DMS153 treated with DMSO at 0.1 percent for 48 hours (cell line): ENCODE measurements around the gene IFNLR1.
A peak's percentile ranks its signal among the peaks of the same experiment; 100 is the strongest.

Experiments
- DNase-seq: peaks from one replicate; lab custom pipeline; 2025; ENCODE audit not compliant: unreplicated experiment; lab: John Stamatoyannopoulos, UW

The IFNLR1 gene

GRCh38 chr1:24206083-24206464, 19.0 kb upstream of the IFNLR1 start:
- no peak for DNase-seq

- DNase-seq, result no peak
Measured at GRCh38 chr1:24205345-24206082, 18.4 kb upstream of the IFNLR1 start.

- DNase-seq, result no peak
Measured at GRCh38 chr1:24204116-24204515, 17.0 kb upstream of the IFNLR1 start.

DNA sequence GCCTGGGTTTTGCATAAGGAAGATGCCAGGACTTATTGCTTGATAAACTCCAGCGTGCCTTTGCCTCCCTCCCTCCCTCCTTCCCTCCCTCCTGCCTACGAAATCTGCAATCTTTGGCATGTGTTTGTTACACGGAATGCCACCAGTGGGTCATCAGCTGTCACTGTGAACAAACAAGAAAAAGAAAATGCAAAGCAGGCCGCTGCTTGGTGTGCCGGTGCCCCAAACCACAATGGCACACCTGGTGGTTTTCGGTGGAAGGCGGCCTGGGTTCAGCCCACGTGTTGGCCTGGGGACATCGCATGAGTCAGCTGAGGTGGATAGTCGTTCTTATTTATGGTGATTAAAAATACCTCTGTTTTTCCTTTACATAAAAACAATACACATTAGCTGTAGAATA, 16.3 kb upstream of the IFNLR1 start:
- DNase-seq, result no peak

DNA sequence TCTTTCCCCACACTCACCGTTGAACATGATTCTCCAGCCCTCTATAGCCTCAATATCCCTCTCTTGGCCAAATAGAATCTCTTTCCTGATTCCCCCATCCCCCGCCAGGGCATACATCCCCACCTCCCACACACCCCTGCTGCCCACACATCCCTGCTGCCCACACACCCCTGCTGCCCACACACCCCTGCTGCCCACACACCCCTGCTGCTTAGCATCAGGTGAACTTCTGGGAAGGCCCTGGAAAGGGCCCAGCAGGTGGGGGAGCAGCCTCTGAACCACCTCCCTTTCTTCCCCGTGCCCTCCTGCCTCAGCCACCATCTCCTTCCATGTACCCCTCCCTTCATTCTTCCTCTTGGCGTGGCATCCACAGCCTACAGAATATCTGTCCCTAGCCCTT, 15.9 kb upstream of the IFNLR1 start:
- no peak for DNase-seq

- DNase-seq, result no peak
Measured at GRCh38 chr1:24202556-24202955, 15.5 kb upstream of the IFNLR1 start.

DNA sequence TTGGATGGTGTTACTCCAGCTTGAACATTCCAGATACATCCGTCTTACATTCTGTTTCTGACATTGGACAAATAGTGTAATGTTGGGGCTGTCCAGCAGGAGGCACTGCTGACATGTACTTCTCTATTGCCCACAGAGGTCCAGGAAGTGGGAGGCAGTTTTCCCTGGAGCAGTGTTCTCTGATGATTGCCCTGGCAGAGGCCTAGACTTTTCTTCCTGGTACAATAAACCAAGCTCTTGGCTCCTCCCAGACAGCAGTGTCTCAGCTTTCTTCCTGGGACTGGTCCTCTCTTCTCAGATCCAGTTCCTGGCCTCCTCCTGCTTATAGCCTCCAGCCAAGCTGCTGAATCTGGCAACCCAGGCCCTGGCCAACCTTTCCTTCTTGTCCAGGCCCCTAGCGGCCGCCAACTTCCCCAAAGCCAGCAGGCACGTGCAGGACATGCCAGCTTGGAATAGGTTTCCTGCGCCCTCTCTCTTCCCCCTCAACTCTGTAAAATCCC, 14.9 kb upstream of the IFNLR1 start:
- DNase-seq, result peak; percentile 83

- peak; percentile 47 for DNase-seq
Measured at GRCh38 chr1:24199291-24199900, 12.3 kb upstream of the IFNLR1 start.

- DNase-seq, result no peak
Measured at GRCh38 chr1:24198766-24199165, 11.7 kb upstream of the IFNLR1 start.

DNA sequence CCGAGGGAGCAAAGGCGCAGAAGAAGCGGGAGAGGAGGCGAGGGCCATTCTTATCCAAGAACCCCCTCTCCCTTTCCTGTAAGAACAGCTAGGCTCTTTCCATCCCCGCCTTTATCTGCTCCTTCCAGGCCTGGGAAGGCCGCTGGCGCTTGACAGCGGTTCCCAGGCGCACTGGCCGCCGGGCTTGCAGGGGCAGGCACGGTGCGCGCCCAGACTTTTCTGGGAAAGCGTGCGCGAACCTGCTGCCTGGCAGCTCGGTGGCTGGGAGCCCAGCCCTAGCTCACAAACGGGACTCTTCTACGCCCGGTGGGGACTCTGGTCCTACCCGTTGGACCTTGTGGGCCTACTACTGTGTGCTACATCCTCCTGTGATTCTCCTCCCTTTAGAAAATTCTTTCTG, 8.8 kb upstream of the IFNLR1 start:
- no peak for DNase-seq

- DNase-seq, result no peak
Measured at GRCh38 chr1:24195136-24195535, 8.0 kb upstream of the IFNLR1 start.

- DNase-seq, result no peak
Measured at GRCh38 chr1:24193046-24193445, 6.0 kb upstream of the IFNLR1 start.

GRCh38 chr1:24191860-24192259, 4.8 kb upstream of the IFNLR1 start:
- DNase-seq, result no peak

DNA sequence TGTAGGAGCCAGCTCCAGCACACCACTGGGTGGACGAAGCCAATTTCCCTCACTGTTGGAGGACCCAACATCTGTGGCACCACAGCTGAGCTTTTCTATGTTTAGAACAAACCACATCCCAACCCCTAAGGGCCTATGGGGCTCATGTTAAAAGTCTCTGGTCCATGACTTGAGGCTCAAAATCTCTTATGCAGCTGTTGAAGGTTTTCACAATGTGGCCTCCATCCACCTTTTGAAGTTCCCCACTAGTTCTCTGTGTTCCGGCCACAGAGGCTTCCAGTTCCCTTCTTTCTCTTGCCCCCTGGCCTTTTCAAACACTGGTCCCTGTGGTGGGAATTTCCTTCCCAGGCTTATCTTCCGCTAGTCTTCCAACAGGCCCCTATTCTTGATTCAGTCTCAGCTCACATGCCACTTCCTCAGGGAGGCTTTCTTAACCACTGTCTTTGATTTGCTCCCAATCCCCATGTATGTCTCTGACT, 3.9 kb upstream of the IFNLR1 start:
- no peak for DNase-seq

GRCh38 chr1:24189528-24189927, 2.4 kb upstream of the IFNLR1 start:
- DNase-seq, result no peak

- DNase-seq, result no peak
Measured at GRCh38 chr1:24186711-24186992, 437 bp downstream of the IFNLR1 start.

DNA sequence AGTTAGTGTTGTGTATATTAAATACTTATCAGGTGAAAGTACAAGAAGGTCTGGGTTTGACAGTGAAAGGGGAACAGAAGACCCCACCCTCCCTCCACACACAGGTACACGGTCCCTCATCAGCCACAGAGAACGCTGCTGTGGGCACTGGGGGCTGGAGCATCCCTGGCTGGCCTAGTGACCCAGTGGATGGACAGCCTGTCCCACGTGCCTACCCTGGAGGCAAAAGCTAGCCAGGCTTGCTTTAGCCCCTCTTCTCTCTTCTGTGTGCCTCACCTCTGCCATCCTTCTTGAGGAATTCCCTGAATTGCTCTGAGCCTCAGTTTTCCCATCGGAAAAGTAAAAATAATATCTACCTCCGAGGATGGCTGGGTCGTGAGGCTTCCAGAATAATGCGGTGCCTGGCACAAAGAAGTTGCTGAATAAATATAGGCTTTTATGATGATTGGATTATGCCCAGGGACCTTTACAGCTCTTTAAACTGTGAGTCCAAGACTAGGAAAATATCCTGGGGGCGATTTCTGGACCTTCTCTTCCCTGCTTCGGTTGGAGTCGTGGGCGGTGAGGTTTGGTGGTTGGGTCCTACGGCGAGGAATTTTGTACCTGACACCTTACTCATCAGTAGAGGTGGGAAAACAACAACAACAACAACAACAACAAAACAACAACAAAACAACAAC, 918 bp downstream of the IFNLR1 start:
- no peak for DNase-seq

- no peak for DNase-seq
Measured at GRCh38 chr1:24185076-24185475, 2.0 kb downstream of the IFNLR1 start.

- no peak for DNase-seq
Measured at GRCh38 chr1:24182061-24182460, 5.0 kb downstream of the IFNLR1 start.

GRCh38 chr1:24181619-24182018, 5.5 kb downstream of the IFNLR1 start:
- no peak for DNase-seq

DNA sequence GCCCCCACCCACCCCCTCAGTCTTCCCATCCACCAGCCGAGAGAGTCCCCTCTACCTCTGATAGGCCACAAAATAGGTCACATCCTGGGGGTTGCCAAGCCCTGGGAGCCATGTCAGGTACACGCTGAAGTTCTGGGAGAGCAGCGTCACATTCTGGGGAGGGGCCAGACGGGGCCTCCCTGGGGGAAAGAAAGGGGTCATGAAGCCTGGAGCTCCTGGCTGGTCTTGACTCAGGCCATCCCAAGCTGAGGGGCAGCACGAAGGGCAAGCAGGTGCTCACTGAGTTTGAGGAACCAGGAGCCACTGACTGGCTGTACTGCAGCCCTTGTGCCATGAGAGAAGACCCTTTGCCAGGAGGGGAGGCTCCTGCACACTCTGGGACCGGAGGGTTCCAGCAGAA, 6.4 kb downstream of the IFNLR1 start:
- no peak for DNase-seq

GRCh38 chr1:24179251-24179840, 7.7 kb downstream of the IFNLR1 start:
- DNase-seq, result no peak
